Caki2 (cell line): ENCODE results near the gene RPRML. TPM values are rescaled to one million over a fixed set of nuclear protein-coding genes. Genes with fewer than 3 reads are reported as not detected.
A peak's percentile ranks its signal among the peaks of the same experiment; 100 is the strongest.
"Not testable (repeated sequence)": the region's sequence is repeated elsewhere in the genome, so short reads cannot be mapped to it uniquely, and the experiment has no call there.

Experiments
- DNase-seq: peaks from one replicate; pipeline ENCODE4 v3.0.0-alpha.2; 2015; ENCODE audit warnings: low read depth
- in situ Hi-C: cut with HindIII; loops from 2 replicates; pipeline ENCODE4 v1.10.0; 2016; ENCODE audit warnings: low sequenced_read_pairs, low pct_unique_long_range_greater_than_20kb, mixed read lengths
- total RNA-seq: library from RNA; depleted of rRNA; stranded (reverse); fragments of >200 nt; shearing (Covaris generic); gene quantifications from 2 replicates; pipeline ENCODE4 v1.2.3, GENCODE V29; 2014; ENCODE audit warnings: low replicate concordance

RPRML gene
- total RNA-seq, 1 experiment from 2014 or later, result not detected

DNA sequence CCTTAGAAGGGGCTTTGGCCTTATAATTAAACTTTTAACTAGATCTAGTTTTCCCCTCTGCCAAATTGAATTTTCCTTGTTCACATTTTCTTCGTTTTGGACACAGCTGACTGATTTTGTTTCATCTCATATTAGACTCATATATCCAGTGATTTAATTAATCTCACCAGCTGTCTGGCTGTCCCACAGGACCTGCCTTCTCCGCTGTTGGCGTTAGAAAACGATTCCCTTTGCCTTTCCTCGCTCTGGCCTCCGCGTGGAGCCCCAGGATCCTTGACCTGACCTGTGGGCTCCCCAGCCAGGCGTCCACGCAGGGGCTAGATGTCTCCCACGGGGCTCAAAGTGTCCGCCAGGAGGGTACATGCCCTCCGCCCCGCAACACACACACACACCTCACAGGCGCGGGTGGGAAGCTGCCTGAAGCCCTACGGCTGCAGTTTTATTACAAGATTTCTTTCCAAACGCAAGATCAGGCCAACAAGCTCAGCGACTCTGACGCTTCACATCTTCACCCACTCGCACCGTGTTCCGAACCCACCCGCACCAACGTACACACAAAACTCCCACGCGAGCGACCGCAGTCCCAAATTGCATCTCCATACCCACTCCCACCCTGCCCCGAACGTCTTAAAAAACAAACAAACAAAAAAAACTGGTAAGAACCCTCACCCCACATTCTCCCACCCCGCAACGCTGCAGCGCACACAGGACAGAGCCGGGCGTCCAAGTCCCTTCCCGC lies 1.1 kb downstream of the RPRML start:
- in situ Hi-C loops, result no loop called here
- DNase-seq, result no peak

DNA sequence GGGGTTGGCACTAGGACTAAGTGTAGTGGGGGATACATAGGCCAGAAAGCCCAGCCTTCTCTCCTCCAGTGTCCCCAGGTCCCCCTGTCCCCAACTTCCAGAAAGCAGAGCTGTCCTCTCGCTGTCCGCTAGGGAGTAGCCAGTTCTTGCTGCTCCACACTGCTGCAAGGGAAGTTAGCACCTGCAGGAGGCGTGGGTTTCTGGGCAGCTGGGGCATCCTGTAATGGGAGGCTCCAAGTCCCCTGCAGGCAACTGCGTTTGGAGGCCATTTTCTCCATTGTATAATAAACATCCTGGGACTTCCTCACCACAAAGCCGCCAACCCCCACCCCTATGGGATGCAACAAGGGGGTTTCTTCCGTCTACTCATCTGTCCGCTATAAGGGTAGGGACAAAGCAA lies 1.7 kb downstream of the RPRML start:
- no peak for DNase-seq
- in situ Hi-C loops, result no loop called here

DNA sequence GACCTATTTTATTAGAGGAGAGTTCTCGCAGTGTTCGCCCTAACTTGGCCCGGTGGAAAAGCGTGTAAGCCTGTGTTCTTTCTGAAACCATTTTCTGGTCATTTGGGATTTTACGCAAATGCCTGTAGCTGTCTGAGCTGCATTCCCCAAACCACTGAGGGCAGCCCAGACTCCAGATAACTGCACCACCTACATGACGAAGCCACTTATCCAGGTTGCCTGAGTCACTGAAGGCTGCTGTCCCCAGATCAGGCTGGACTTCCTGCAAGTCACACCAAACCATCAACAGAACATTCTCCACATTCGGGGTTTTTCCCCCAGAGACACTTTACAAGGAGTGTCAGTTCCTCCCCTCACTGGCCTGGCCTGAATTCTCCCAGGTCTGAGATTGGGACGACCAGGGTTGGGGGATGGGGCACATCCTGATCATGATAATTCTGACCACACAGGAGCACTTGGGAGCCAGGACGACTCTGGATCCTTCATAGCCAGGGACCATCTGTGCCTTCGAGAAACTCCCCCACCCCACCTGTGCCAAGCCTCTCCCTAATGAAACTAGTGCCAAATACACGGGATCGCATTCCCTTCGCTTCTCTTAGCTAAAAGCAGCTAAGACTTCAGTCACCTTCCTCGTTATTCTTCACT lies 2.3 kb downstream of the RPRML start:
- in situ Hi-C loops, result no loop called here
- no peak for DNase-seq

DNA sequence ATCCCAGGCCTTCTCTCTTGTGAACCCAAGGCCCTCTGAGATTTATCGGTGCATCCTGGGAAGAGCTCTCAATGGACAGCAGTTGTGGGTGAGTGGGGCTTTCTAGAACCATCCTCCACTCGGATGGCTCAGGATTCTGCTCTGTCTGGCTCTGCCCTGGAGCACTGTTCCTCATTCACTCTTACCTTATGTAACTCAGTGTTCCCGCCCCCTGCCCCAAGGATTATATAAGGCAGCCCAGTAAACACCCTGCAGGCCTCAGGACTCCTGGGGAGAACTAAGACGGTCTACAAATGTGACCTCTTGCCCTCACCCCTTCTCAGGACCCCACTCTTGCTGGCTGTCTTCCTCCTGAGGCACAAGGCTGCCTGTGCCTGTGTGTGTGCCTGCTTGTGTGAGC lies 3.8 kb downstream of the RPRML start:
- in situ Hi-C loops, result no loop called here
- DNase-seq, result no peak

DNA sequence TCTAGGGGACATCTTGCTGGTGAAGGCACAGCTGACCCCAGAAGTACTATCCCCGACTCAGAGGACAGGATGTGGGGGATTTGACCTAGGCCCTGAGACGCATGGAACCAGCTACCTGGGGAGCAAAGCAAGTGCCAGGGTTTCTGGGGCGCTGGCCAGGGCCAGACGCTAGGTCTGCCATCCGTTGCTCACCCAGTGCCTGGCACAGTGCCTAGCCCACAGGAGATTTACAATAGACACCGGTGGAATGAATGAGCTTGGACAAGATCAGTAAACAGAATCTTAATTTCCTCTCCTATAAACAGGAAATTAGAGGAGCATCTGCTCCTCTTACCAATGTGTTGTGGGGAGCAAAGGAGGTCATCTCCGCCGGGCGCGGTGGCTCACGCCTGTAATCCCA lies 5.0 kb downstream of the RPRML start:
- in situ Hi-C loops, result no loop called here
- no peak for DNase-seq

DNA sequence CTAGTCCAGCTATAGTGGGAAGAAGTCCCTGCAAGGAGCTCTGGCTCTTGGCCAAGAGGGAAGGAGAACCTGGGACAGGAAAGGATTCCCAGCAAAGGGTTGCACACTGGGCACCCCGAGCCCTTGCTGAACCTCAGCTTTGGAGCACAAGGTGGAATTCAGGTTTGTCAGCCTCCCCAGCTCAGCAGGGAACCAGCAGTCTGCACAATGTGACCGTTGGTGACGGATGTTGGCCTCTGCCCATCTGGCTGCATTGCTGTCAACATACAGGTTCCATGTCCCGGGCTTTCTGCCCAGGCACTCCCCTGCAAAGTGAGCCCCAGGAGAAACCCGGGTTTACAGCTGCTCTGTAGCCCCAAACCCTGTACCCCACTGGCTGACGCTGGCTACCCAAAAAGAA lies 6.7 kb downstream of the RPRML start:
- no peak for DNase-seq
- in situ Hi-C loops, result no loop called here

DNA sequence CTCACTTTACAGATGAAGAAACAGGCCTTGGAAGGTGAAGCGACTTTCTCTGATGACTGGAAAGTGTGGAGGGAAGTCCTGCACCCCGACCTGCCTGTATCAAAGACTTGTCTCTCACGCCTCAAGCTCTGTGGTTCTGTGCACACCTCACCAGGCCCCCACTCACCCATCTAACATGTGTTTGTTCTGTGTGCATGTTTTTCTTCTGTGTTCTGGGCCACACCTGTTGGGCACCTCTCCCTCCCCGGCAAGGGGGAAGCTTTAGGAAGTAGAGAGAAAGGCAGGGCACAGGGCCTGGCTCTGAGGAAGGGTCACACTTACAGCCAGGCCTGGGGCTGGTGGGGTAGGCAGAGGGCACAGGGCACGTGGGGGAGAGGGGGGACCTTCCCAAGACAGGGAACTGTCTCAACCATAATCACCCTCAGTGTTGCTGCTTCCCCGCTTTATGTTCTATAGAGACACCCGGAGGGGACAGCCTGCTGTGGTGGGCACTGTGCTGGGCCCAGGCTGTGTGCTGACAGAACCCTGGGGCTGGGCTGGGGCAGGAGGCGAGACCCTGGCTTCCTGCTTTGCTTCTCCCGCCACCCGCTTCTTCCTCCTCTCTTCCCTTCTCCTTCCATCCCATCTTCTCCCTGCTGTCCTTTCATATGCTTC lies 7.3 kb downstream of the RPRML start:
- DNase-seq, result no peak
- in situ Hi-C loops, result no loop called here

DNA sequence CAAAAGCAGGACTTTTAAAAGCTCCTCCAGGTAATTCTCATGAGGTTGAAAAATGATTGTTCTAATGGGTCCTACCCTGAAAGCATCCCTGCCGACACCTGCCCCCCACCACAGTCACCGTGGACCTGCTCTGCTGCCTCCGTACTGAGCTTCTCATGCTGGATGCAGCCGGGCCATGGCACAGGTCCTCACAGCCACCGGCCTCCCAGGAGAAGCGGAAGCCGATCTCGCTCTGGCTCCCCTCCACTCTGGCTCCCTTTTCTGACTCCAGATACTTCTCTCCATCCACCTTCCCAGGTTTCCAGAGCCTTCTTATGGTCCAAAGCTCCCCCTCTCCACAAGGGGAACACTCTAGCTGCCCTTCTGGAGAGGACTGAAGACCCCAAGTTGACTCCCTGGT lies 10.2 kb downstream of the RPRML start:
- in situ Hi-C loops, result no loop called here
- DNase-seq, result no peak

DNA sequence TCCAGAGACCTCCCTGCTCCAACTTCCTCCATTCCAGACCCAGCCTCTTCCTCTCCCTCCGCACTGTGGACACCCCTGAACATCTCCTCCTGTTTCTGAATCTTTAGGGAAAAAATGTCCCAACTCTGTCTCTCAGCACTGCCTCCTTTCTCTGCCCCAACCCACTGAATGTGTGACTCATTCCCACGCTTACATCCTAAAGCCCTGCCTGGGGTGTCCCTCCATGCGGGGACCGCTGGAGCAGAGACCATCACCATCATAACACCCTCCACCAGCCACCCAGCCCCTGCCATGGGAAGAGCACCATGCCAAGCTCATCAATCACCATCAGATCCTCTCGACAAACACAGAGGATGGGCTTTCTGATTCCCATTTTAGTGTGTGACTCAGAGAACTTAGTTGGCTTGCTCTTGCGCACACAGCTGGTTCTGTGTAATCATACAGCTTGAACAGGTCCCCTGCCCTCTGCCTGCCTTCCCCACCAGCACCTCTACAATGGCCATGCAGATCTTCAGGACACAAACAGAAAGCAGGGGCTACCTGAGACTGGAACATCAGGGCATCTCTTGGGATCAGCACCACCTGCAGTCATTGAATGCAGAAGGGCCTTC lies 10.7 kb downstream of the RPRML start:
- in situ Hi-C loops, result no loop called here
- DNase-seq, result no peak

DNA sequence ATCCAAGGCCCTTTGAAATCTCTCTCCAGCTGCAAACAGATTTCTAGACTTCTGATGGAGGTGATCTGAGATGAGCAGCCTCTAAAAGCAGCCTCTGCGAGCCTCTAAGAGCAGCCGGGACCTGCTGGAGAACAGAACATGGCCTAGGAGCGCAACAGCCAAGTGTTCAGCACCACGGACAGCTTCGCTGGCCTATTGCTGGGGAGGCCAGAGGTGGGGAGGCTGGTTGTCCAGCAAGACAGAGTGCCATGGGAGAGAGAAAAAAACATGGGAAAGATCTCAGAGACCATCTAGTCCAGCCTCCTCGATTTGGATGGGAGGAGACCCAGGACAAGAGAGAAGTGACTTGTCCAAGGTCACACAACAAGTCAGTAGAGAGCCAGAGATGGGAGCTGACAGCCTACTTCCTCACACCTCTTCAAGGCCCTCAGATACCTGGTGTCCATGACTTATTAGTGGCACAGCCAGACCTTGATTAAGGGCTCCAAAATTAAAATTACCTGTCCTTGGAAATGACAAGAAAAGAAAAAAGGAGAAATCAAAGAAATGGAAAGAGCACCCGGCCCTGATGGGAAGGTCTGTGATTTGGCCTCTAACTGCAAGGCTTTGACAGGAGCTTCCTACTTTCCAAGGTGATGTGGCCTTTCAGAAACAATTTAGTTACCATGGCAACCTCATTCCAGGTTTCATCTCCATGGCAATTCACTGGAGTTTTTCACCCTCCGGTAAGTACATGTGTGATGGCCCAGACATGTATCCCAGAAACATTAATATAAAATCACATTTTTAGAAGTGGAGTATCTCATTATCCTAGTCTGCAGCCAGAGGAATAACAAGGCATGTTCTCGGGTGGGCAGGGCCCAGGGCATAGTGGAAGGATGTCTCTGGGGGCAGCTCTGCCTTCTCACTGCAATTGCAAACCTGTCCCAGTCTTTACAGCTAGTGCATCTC lies 14.5 kb downstream of the RPRML start:
- peak; percentile 37 for DNase-seq
- in situ Hi-C loops, result no loop called here

DNA sequence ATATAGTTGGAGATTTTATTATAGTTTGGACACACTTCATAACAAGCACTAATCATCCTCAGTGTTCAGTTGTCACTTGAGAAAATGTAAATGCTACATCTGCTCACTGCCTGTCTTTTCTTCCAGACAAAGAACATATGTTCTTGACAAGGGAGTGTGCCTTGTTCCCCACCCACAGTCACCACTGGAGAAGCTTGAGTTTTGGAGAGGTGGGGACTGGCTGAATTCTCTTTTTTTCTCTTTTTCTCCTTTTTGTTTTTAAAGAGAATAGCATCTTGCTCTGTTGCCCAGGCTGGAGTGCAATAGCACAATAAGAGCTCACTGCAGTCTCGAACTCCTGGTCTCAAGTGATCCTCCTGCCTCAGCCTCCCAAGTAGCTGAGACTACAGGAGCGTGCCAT lies 15.5 kb downstream of the RPRML start:
- DNase-seq, result no peak
- in situ Hi-C loops, result no loop called here

DNA sequence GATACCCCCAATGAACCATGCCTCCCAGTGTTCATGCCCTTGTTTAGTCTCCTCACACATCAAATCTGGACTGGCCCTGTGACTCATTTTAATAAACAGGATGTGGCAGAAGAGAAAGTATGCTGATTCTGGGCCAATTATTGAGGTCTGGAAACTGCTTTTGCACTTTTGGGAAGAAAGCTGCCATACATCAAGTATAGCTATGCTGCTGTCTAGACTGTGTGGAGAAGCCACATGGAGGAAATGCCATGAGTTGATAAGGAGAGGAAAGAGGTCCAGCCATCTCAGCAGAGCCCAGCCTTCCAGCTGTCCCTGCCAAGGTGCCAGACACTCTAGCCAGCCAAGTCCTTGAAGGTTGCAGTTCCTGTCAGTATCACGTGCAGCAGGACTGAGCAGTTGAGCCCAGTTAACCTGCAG lies 16.7 kb downstream of the RPRML start:
- in situ Hi-C loops, result no loop called here
- DNase-seq, result no peak

DNA sequence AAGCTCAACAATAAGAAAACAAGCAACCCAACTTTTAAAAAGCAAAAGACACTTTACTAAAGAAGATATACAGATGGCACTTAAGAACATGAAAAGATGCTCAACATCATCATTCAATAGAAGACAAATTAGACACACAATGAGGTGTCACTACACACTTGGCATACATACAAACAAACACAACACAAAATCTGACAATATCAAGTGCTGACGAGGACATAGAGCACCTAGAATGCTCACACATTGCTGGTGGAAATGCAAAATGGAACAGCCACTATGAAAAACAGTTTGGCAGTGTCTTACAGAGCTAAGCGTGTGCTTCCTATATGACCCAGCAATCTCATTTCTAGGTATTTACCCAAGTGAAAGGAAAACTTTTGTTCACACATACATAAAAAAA lies 18.9 kb downstream of the RPRML start:
- in situ Hi-C loops, result no loop called here
- no peak for DNase-seq

DNA sequence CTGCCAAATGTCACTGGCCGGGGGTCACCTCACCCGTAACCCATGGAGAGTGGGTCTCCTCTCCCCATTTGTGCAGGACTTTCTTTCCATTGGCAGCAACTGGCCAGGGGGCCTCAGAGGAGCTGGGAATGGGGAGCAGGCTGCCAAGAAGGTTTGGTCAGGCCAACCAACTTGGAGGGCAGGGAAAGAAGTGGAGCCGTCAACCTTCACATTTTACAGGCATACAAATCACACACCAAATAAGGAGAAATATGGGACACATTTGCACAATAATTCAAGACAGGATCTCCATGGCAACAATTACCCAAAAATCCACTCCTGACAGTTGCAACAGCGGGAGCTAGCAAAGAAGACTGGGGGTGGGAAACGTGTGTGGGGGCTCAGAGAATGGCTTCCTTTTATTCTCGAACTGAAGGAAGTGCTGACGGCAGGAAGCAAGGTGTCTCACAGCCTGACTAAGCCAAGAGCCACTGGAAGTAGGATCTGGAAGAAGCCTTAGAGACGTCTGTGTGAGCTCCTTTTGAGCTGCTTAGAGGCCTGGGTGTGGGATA lies 20.9 kb downstream of the RPRML start:
- DNase-seq, result no peak
- in situ Hi-C loops, result no loop called here

DNA sequence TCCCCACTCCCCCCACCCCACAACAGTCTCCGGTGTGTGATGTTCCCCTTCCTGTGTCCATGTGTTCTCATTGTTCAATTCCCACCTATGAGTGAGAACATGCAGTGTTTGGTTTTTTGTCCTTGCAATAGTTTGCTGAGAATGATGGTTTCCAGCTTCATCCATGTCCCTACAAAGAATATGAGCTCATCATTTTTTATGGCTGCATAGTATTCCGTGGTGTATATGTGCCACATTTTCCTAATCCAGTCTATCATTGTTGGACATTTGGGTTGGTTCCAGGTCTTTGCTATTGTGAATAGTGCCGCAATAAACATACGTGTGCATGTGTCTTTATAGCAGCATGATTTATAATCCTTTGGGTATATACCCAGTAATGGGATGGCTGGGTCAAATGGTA lies 25.9 kb downstream of the RPRML start:
- DNase-seq, in situ Hi-C loops: not testable (repeated sequence)

DNA sequence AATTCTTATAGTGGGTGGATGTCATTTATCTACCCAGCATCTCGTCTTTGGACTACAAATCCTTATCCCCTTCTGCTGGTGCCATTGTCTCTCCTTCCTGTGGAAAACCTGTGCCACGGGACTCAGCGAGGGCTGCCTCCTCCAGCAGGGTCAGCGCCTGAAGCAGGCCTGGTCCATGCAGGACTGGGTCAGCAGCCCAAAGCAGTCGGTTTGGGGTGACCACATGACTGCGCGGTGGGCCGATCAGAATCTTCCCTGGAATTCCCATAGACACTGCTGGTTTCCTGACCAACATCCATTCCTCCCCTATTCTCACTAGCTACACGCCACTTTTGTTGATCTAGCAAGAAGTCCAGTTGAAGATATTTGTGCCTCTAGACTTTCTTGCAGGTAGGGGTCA lies 26.9 kb downstream of the RPRML start:
- in situ Hi-C loops, result no loop called here
- no peak for DNase-seq

DNA sequence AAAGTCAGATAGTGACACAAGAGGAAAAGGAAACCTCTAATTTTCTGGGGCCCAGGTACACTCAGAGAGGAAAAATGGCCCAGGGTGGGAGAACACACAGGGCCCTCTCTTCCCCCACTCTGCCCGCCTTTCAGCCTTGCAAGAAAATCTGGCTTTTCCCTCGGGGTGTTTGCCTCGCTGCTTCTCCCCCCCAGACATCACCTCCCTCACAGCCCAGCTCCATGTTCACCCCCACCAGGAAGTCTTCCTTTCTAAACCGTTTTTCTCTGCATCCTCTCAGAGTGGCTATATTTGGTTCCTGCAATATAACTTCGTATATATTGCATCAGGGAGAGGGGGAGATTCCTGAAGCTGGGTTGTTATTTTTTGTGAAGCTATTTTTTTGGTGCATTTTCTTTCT lies 27.3 kb downstream of the RPRML start:
- in situ Hi-C loops, result no loop called here
- no peak for DNase-seq

DNA sequence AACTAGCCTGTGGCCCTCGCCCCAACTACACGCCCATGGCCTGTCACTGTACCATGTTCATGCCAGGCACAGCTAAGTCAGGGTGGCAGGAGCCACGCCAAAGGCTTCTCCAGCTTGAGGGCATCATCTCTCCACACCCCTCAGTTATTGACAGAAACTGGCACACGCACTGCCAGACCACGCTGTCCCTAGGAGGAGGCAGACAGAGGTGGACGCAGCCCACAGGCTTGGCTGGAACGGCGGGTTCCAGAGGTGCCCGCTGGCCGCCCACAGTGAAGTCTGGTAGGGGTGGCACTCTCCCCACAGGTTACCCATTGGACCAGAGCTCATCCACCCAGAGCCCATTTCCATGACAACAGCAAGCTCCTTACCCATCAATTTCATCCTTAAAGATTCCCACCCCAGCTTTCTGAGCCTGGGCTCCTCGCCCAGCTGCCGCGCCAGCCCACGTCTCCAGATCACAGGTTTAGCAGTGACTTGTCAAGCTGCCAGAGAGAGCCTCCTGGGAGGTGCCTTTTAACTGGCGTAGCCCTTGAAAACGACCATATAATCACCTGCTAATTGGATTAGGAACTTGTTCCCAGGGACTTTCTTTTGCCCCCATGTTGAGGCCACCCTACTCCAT lies 27.9 kb downstream of the RPRML start:
- in situ Hi-C loops, result no loop called here
- no peak for DNase-seq
